ENCODE results near the gene LTBP1. TPM values are rescaled to one million over a fixed set of nuclear protein-coding genes. Genes with fewer than 3 reads are reported as not detected.

The LTBP1 gene
- total RNA-seq, 2 donors from 2014 or later = 0.04 to 0.29 TPM

- no peak overlapping the region for H3K4me3 Mint-ChIP-seq
- no peak overlapping the region for H3K27ac Mint-ChIP-seq
- no peaks in the 10 kb centered on the region for H3K4me1 Mint-ChIP-seq
- H3K9me3 Mint-ChIP-seq = peaks cover 4% of the 10 kb centered on the region
- H3K36me3 Mint-ChIP-seq (ENCODE audit: low read depth) = no peaks in the 10 kb centered on the region
- peaks cover 37% of the 10 kb centered on the region for H3K27me3 Mint-ChIP-seq
- ATAC-seq (replicated peaks) = no peak
Observed at GRCh38 chr2:33022395-33022985, 75.7 kb downstream of the LTBP1 start.

GRCh38 chr2:33022989-33023727 lies 76.4 kb downstream of the LTBP1 start:
- Mint-ChIP-seq H3K9me3 (peaks cover 4% of the 10 kb centered on the region), H3K27me3 (peaks cover 41% of the 10 kb centered on the region), H3K4me3 (no peak overlapping the region), H3K27ac (no peak overlapping the region), H3K4me1 (no peaks in the 10 kb centered on the region), H3K36me3 (ENCODE audit: low read depth) (no peaks in the 10 kb centered on the region)
- peak; percentile 43 for ATAC-seq (replicated peaks)

- Mint-ChIP-seq H3K27ac (no peak overlapping the region), H3K4me3 (no peak overlapping the region), H3K36me3 (ENCODE audit: low read depth) (no peaks in the 10 kb centered on the region), H3K9me3 (peaks cover 4% of the 10 kb centered on the region), H3K27me3 (peaks cover 41% of the 10 kb centered on the region), H3K4me1 (no peaks in the 10 kb centered on the region)
- ATAC-seq (replicated peaks) = no peak
Observed at GRCh38 chr2:33023728-33024500, 77.2 kb downstream of the LTBP1 start.

- ATAC-seq (replicated peaks) = no peak
- no peak overlapping the region for H3K4me3 Mint-ChIP-seq
- no peaks in the 10 kb centered on the region for H3K4me1 Mint-ChIP-seq
- H3K9me3 Mint-ChIP-seq = peaks cover 4% of the 10 kb centered on the region
- H3K27ac Mint-ChIP-seq = no peak overlapping the region
- peaks cover 41% of the 10 kb centered on the region for H3K27me3 Mint-ChIP-seq
- H3K36me3 Mint-ChIP-seq (ENCODE audit: low read depth) = no peaks in the 10 kb centered on the region
Observed at GRCh38 chr2:33024758-33025157, 78.0 kb downstream of the LTBP1 start.

- Mint-ChIP-seq H3K4me3 (no peak overlapping the region), H3K27ac (no peak overlapping the region), H3K4me1 (no peaks in the 10 kb centered on the region), H3K36me3 (ENCODE audit: low read depth) (no peaks in the 10 kb centered on the region), H3K27me3 (peaks cover 26% of the 10 kb centered on the region), H3K9me3 (no peaks in the 10 kb centered on the region)
- no peak for ATAC-seq (replicated peaks)
Observed at GRCh38 chr2:33029459-33029858, 82.7 kb downstream of the LTBP1 start.

GRCh38 chr2:33029926-33030325 lies 83.2 kb downstream of the LTBP1 start:
- Mint-ChIP-seq H3K27ac (no peak overlapping the region), H3K9me3 (no peaks in the 10 kb centered on the region), H3K27me3 (peaks cover 26% of the 10 kb centered on the region), H3K4me1 (no peaks in the 10 kb centered on the region), H3K4me3 (no peak overlapping the region), H3K36me3 (ENCODE audit: low read depth) (no peaks in the 10 kb centered on the region)
- no peak for ATAC-seq (replicated peaks)

- no peak overlapping the region for H3K27ac Mint-ChIP-seq
- H3K27me3 Mint-ChIP-seq = peaks cover 25% of the 10 kb centered on the region
- no peaks in the 10 kb centered on the region for H3K36me3 Mint-ChIP-seq (ENCODE audit: low read depth)
- no peak for ATAC-seq (replicated peaks)
- H3K4me1 Mint-ChIP-seq = no peaks in the 10 kb centered on the region
- no peak overlapping the region for H3K4me3 Mint-ChIP-seq
- no peaks in the 10 kb centered on the region for H3K9me3 Mint-ChIP-seq
Observed at GRCh38 chr2:33030326-33030725, 83.6 kb downstream of the LTBP1 start.

- Mint-ChIP-seq H3K4me3 (no peak overlapping the region), H3K4me1 (no peaks in the 10 kb centered on the region), H3K9me3 (no peaks in the 10 kb centered on the region), H3K27ac (no peak overlapping the region), H3K36me3 (ENCODE audit: low read depth) (no peaks in the 10 kb centered on the region), H3K27me3 (peaks cover 18% of the 10 kb centered on the region)
- no peak for ATAC-seq (replicated peaks)
Observed at GRCh38 chr2:33032245-33032644, 85.5 kb downstream of the LTBP1 start.

GRCh38 chr2:33033606-33034081 lies 86.9 kb downstream of the LTBP1 start:
- Mint-ChIP-seq H3K27ac (no peak overlapping the region), H3K36me3 (ENCODE audit: low read depth) (no peaks in the 10 kb centered on the region), H3K9me3 (no peaks in the 10 kb centered on the region), H3K4me3 (no peak overlapping the region), H3K4me1 (no peaks in the 10 kb centered on the region), H3K27me3 (peaks cover 14% of the 10 kb centered on the region)
- no peak for ATAC-seq (replicated peaks)

- Mint-ChIP-seq H3K9me3 (no peaks in the 10 kb centered on the region), H3K27me3 (peaks cover 18% of the 10 kb centered on the region), H3K4me1 (no peaks in the 10 kb centered on the region), H3K4me3 (no peak overlapping the region), H3K36me3 (ENCODE audit: low read depth) (no peaks in the 10 kb centered on the region), H3K27ac (no peak overlapping the region)
- ATAC-seq (replicated peaks) = no peak
Observed at GRCh38 chr2:33034784-33035183, 88.0 kb downstream of the LTBP1 start.

- no peak for ATAC-seq (replicated peaks)
- no peaks in the 10 kb centered on the region for H3K4me1 Mint-ChIP-seq
- H3K27ac Mint-ChIP-seq = no peak overlapping the region
- peaks cover 12% of the 10 kb centered on the region for H3K27me3 Mint-ChIP-seq
- no peaks in the 10 kb centered on the region for H3K36me3 Mint-ChIP-seq (ENCODE audit: low read depth)
- no peaks in the 10 kb centered on the region for H3K9me3 Mint-ChIP-seq
- H3K4me3 Mint-ChIP-seq = no peak overlapping the region
Observed at GRCh38 chr2:33038230-33038629, 91.5 kb downstream of the LTBP1 start.

GRCh38 chr2:33038799-33039198 lies 92.0 kb downstream of the LTBP1 start:
- Mint-ChIP-seq H3K4me1 (no peaks in the 10 kb centered on the region), H3K36me3 (ENCODE audit: low read depth) (no peaks in the 10 kb centered on the region), H3K4me3 (no peak overlapping the region), H3K27me3 (peaks cover 15% of the 10 kb centered on the region), H3K27ac (no peak overlapping the region), H3K9me3 (no peaks in the 10 kb centered on the region)
- ATAC-seq (replicated peaks) = no peak

- Mint-ChIP-seq H3K36me3 (ENCODE audit: low read depth) (no peaks in the 10 kb centered on the region), H3K9me3 (no peaks in the 10 kb centered on the region), H3K4me1 (no peaks in the 10 kb centered on the region), H3K27me3 (peaks cover 12% of the 10 kb centered on the region), H3K27ac (no peak overlapping the region), H3K4me3 (no peak overlapping the region)
- no peak for ATAC-seq (replicated peaks)
Observed at GRCh38 chr2:33040541-33040940, 93.8 kb downstream of the LTBP1 start.

GRCh38 chr2:33042265-33042664 lies 95.5 kb downstream of the LTBP1 start:
- H3K4me1 Mint-ChIP-seq = no peaks in the 10 kb centered on the region
- H3K9me3 Mint-ChIP-seq = no peaks in the 10 kb centered on the region
- no peaks in the 10 kb centered on the region for H3K36me3 Mint-ChIP-seq (ENCODE audit: low read depth)
- peaks cover 12% of the 10 kb centered on the region for H3K27me3 Mint-ChIP-seq
- no peak overlapping the region for H3K27ac Mint-ChIP-seq
- ATAC-seq (replicated peaks) = no peak
- no peak overlapping the region for H3K4me3 Mint-ChIP-seq

- ATAC-seq (replicated peaks) = no peak
- Mint-ChIP-seq H3K36me3 (ENCODE audit: low read depth) (no peaks in the 10 kb centered on the region), H3K9me3 (no peaks in the 10 kb centered on the region), H3K27ac (no peak overlapping the region), H3K4me3 (no peak overlapping the region), H3K27me3 (peaks cover 12% of the 10 kb centered on the region), H3K4me1 (no peaks in the 10 kb centered on the region)
Observed at GRCh38 chr2:33042819-33043218, 96.1 kb downstream of the LTBP1 start.

Measured in activated T-helper 17 cell treated with anti-CD3 and anti-CD28 coated beads, Interleukin-2, amount 50 U/mL, for 72 hours (primary cell).